K562 (cell line): ENCODE results near the gene PRPH2. TPM values are rescaled to one million over a fixed set of nuclear protein-coding genes. Genes with fewer than 3 reads are reported as not detected.
A peak's percentile ranks its signal among the peaks of the same experiment; 100 is the strongest.

ENCODE experiments used
- ATF3 ChIP-seq, 2 experiments: fragments of 450-650 bp in 1 of 2; sonication (generic) in 1 of 2; formaldehyde crosslinking in 1 of 2; IDR thresholded peaks in 1 of 2; conservative IDR thresholded peaks in 1 of 2; 2 replicates each; pipeline versions ENCODE4 v1.6.1 to v1.8.1; 2016 to 2023; ENCODE audit warnings: mild to moderate bottlenecking in 2 of 2, moderate library complexity in 2 of 2, inconsistent platforms in 1 of 2, missing genetic modification reagents in 1 of 2
- BCLAF1 ChIP-seq, 2 experiments: fragments of 450-650 bp in 1 of 2; IDR thresholded peaks; 2 replicates each; pipeline ENCODE4 v1.6.1; 2011 to 2017; ENCODE audit warnings: low read depth in 2 of 2, antibody characterized with exemption in 1 of 2, borderline replicate concordance in 1 of 2, low read length in 1 of 2, mild to moderate bottlenecking in 1 of 2, mixed read lengths in 1 of 2; ENCODE audit not compliant: control insufficient read depth in 1 of 2
- DPF2 ChIP-seq: fragments of 450-650 bp; IDR thresholded peaks from 2 replicates; pipeline ENCODE4 v1.6.1; 2016
- ELK1 ChIP-seq: sonication (generic); formaldehyde crosslinking; IDR thresholded peaks from 2 replicates; pipeline ENCODE4 v1.8.1; 2022; ENCODE audit warnings: missing genetic modification reagents
- ELK3 ChIP-seq: fragments of 450-650 bp; formaldehyde crosslinking; IDR thresholded peaks from 2 replicates; pipeline ENCODE4 v1.4.0; 2020; ENCODE audit warnings: mild to moderate bottlenecking
- FOSL1 ChIP-seq: fragments of 200-800 bp; sonication (Bioruptor generic); conservative IDR thresholded peaks from 2 replicates; pipeline ENCODE4 v1.6.1; 2016; ENCODE audit warnings: missing genetic modification characterization, missing compliant biosample characterization
- HMGXB4 ChIP-seq: sonication (generic); formaldehyde crosslinking; IDR thresholded peaks from 2 replicates; pipeline ENCODE4 v1.8.1; 2023; ENCODE audit warnings: mild to moderate bottlenecking, missing genetic modification reagents
- NFE2L1 ChIP-seq: fragments of 450-650 bp; IDR thresholded peaks from 2 replicates; pipeline ENCODE4 v1.6.1; 2016; ENCODE audit warnings: missing genetic modification characterization, low read depth, mild to moderate bottlenecking, missing compliant biosample characterization, moderate library complexity, borderline replicate concordance
- SMARCA4 ChIP-seq: fragments of 450-650 bp; IDR thresholded peaks from 2 replicates; pipeline ENCODE4 v1.6.1; 2016
- SRSF9 ChIP-seq: fragments of 200-400 bp; formaldehyde crosslinking; IDR thresholded peaks from 2 replicates; pipeline ENCODE4 v1.6.1; 2017; ENCODE audit warnings: low read depth, low read length, borderline replicate concordance
- polyA plus RNA-seq, 8 experiments: library from polyadenylated mRNA; depleted of rRNA in 4 of 8; stranded (reverse) in 5 of 8; unstranded in 3 of 8; fragments of >200 nt; fragmentation: Nextera tagmentation in 2 of 8; fragmentation: Illumina TruSeq in 1 of 8; extraction: Ambion mirVana in 2 of 8; extraction: Trizol in 1 of 8; gene quantifications; 2 replicates each; pipeline versions ENCODE4 v1.2.1 to v1.2.3, GENCODE V29; 2011 to 2014; ENCODE audit warnings: inconsistent platforms in 1 of 8, missing spikeins in 1 of 8
- total RNA-seq, 7 experiments: library from RNA; depleted of rRNA in 6 of 7; stranded (reverse); fragments of >200 nt in 6 of 7; fragmentation: Illumina TruSeq in 2 of 7; extraction: Trizol in 2 of 7; gene quantifications; 2 replicates each; pipeline versions ENCODE4 v1.2.1 to v1.2.3, GENCODE V29; 2011 to 2021; ENCODE audit warnings: low replicate concordance in 1 of 7

Gene PRPH2
- total and polyA plus RNA-seq, 9 of the 15 experiments (the other 6 are each of a cell fraction or from before 2014, with no cell fraction given), result 0.03 to 0.11 (median 0.03) TPM; not detected in 5

GRCh38 chr6:42714098-42714761 lies 8.2 kb downstream of the PRPH2 start (continued):
- peak; percentile 56 for TF ChIP-seq ATF3 (IDR thresholded peaks at IDR 0.05)
- TF ChIP-seq ATF3 (CRISPR knock-in tag; conservative IDR thresholded peaks at IDR 0.05), result no peak
- no peak for TF ChIP-seq BCLAF1 (IDR thresholded peaks at IDR 0.05; ENCODE audit: borderline replicate concordance in 1 of 2, control insufficient read depth in 1 of 2, low read depth in 2 of 2, low read length in 1 of 2)
- 0 out of 2 replicates have a peak, but pooled peaks have one; percentile 20 for TF ChIP-seq SMARCA4
- TF ChIP-seq DPF2, result 0 out of 2 replicates have a peak, but pooled peaks have one; percentile 33
- no peak for TF ChIP-seq ELK1 (CRISPR knock-in tag)
- TF ChIP-seq NFE2L1 (tag), result no peak
- TF ChIP-seq HMGXB4 (CRISPR knock-in tag), result no peak
- TF ChIP-seq SRSF9, result no peak
- TF ChIP-seq ELK3 (CRISPR knock-in tag), result no peak
- peak; percentile 61 for TF ChIP-seq FOSL1 (tag)
